HepG2 (cell line): ENCODE data around the gene MOXD1.

ENCODE experiments used
- POLR2A ChIP-seq, 2 experiments: IDR thresholded peaks; 2 replicates each; pipeline ENCODE4 v1.6.1; 2011; ENCODE audit warnings: low read depth in 2 of 2, low read length in 2 of 2, mild to moderate bottlenecking in 1 of 2, moderate library complexity in 1 of 2; ENCODE audit not compliant: insufficient read depth in 1 of 2
- RAD21 ChIP-seq: fragments of 450-650 bp; formaldehyde crosslinking; IDR thresholded peaks from 2 replicates; pipeline ENCODE4 v1.5.0; 2020; ENCODE audit warnings: mild to moderate bottlenecking
- ZNF292 ChIP-seq: sonication (generic); formaldehyde crosslinking; IDR thresholded peaks from 2 replicates; pipeline ENCODE4 v1.8.1; 2022; ENCODE audit warnings: mild to moderate bottlenecking, low read depth, missing genetic modification reagents, borderline replicate concordance
- ZNF367 ChIP-seq: sonication (generic); formaldehyde crosslinking; IDR thresholded peaks from 2 replicates; pipeline ENCODE4 v1.4.0; 2020; ENCODE audit warnings: missing genetic modification reagents, borderline replicate concordance
- ZNF468 ChIP-seq: sonication (generic); formaldehyde crosslinking; IDR thresholded peaks from 2 replicates; pipeline ENCODE4 v1.8.0; 2022; ENCODE audit warnings: mild to moderate bottlenecking, moderate library complexity, missing genetic modification reagents
- ZNF629 ChIP-seq: sonication (generic); formaldehyde crosslinking; conservative IDR thresholded peaks from 2 replicates; pipeline ENCODE4 v1.5.0; 2020; ENCODE audit warnings: missing genetic modification reagents
- TF ChIP-seq, protein P1 (sequence below): sonication (generic); formaldehyde crosslinking; IDR thresholded peaks from 2 replicates; pipeline ENCODE4 v1.4.0; 2020; ENCODE audit warnings: missing genetic modification reagents
- TF ChIP-seq, protein P2 (sequence below): sonication (generic); formaldehyde crosslinking; IDR thresholded peaks from 2 replicates; pipeline ENCODE4 v1.8.0; 2022; ENCODE audit warnings: mild to moderate bottlenecking, missing genetic modification reagents, moderate library complexity

DNA sequence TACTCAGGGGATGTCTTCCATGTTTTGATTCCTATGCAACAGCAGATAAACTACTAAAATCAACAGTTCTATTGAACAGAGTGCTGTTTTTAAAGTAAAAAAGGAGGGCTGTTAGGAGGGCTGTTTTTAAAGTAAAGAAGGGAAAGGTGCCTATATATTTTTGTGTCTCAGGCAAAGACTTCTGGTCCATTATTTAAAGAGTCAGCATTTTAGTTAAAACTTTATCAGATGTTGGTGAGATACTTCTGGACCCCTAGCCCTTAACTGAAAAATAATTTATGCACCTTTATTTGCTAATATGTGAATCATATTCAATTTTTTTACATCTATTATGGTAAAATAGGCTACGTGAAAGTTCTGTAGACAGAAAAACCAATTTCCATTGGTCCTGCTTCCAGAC is 144.8 kb downstream of the MOXD1 start:
- TF ChIP-seq ZNF629 (CRISPR knock-in tag) (no peak), RAD21 (CRISPR knock-in tag) (no peak), ZNF468 (no peak), ZNF367 (no peak), ZNF292 (CRISPR knock-in tag) (no peak), POLR2A (IDR thresholded peaks at IDR 0.05; ENCODE audit: insufficient read depth in 1 of 2, low read depth in 2 of 2, low read length in 2 of 2) (no peak)
- TF ChIP-seq, protein P1, sequence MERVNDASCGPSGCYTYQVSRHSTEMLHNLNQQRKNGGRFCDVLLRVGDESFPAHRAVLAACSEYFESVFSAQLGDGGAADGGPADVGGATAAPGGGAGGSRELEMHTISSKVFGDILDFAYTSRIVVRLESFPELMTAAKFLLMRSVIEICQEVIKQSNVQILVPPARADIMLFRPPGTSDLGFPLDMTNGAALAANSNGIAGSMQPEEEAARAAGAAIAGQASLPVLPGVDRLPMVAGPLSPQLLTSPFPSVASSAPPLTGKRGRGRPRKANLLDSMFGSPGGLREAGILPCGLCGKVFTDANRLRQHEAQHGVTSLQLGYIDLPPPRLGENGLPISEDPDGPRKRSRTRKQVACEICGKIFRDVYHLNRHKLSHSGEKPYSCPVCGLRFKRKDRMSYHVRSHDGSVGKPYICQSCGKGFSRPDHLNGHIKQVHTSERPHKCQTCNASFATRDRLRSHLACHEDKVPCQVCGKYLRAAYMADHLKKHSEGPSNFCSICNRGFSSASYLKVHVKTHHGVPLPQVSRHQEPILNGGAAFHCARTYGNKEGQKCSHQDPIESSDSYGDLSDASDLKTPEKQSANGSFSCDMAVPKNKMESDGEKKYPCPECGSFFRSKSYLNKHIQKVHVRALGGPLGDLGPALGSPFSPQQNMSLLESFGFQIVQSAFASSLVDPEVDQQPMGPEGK (CRISPR knock-in tag): no peak
- TF ChIP-seq, protein P2, sequence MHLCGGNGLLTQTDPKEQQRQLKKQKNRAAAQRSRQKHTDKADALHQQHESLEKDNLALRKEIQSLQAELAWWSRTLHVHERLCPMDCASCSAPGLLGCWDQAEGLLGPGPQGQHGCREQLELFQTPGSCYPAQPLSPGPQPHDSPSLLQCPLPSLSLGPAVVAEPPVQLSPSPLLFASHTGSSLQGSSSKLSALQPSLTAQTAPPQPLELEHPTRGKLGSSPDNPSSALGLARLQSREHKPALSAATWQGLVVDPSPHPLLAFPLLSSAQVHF (CRISPR knock-in tag): no peak
